Esophagus (tissue), 2 donors: ENCODE measurements around the gene PAM16. TPM values are rescaled to one million over a fixed set of nuclear protein-coding genes. Genes with fewer than 3 reads are reported as not detected.

Experiments
- H3K27ac ChIP-seq, 2 donors: one replicate each; pipeline ENCODE4 v1.5.1; 2013; ENCODE audit warnings: low read depth in 2 of 2, mild to moderate bottlenecking in 2 of 2, inconsistent platforms in 1 of 2, low read length in 1 of 2, moderate library complexity in 1 of 2
- H3K27me3 ChIP-seq, 2 donors: one replicate each; pipeline ENCODE4 v1.6.1; 2013; ENCODE audit warnings: low read length in 2 of 2, control low read depth in 1 of 2, mild to moderate bottlenecking in 1 of 2; ENCODE audit not compliant: insufficient read depth in 2 of 2, control insufficient read depth in 1 of 2
- H3K36me3 ChIP-seq, 2 donors: one replicate each; pipeline ENCODE4 v1.6.1; 2013; ENCODE audit warnings: low read length in 1 of 2; ENCODE audit not compliant: control insufficient read depth in 2 of 2, insufficient read depth in 2 of 2
- H3K4me1 ChIP-seq, 2 donors: one replicate each; pipeline ENCODE4 v1.6.1; 2013; ENCODE audit warnings: low read length in 1 of 2; ENCODE audit not compliant: control insufficient read depth in 2 of 2, insufficient read depth in 2 of 2
- H3K4me3 ChIP-seq, 2 donors: one replicate each; pipeline ENCODE4 v1.5.1; 2013; ENCODE audit warnings: low read length in 2 of 2, mild to moderate bottlenecking in 2 of 2, low read depth in 1 of 2, moderate library complexity in 1 of 2
- H3K9me3 ChIP-seq, 2 donors: one replicate each; pipeline ENCODE4 v1.6.1; 2013; ENCODE audit warnings: mild to moderate bottlenecking in 2 of 2, low read depth in 1 of 2, low read length in 1 of 2, moderate library complexity in 1 of 2; ENCODE audit not compliant: control insufficient read depth in 2 of 2, insufficient read depth in 1 of 2
- WGBS, 2 donors: extraction: QIAGEN DNeasy Blood & Tissue Kit; methylation state at CpG; one replicate each; pipeline ENCODE4 v1.1.7; 2013; 5-methylcytosine and 5-hydroxymethylcytosine counted together
- polyA plus RNA-seq, 2 donors: library from polyadenylated mRNA; stranded (reverse); fragments of 200-250 nt; gene quantifications; one replicate each; pipeline ENCODE4 v1.2.3, GENCODE V29; 2013
- donor health status: healthy with polysubstance abuse.
- donor health status: Bipolar disorder and iron deficiency.

PAM16 gene
- polyA plus RNA-seq, 2 donors: 48.2 to 86.1 TPM

GRCh38 chr16:4293181-4293716, 57.9 kb downstream of the PAM16 start:
- 55 to 67% methylated on average over 14 of the region's 14 CpGs for WGBS, 2 donors
- Histone ChIP-seq H3K27me3 (no peaks in the 10 kb centered on the region), H3K9me3 (no peaks in the 10 kb centered on the region), H3K36me3 (no peaks in the 10 kb centered on the region), H3K4me3 (no peak overlapping the region), H3K4me1 (peaks cover 2 to 14% of the 10 kb centered on the region in 2 donors), H3K27ac (no peak overlapping the region)

- Histone ChIP-seq H3K4me1 (peaks cover 2 to 13% of the 10 kb centered on the region in 2 donors), H3K36me3 (no peaks in the 10 kb centered on the region), H3K9me3 (no peaks in the 10 kb centered on the region), H3K27me3 (no peaks in the 10 kb centered on the region), H3K4me3 (no peak overlapping the region), H3K27ac (no peak overlapping the region)
- 94 to 95% methylated on average over 4 of the region's 4 CpGs for WGBS, 2 donors
Measured at GRCh38 chr16:4291699-4292098, 59.4 kb downstream of the PAM16 start.

Other genes with a start within 250 kb of the PAM16 start
- 1 to 10 TPM; 3.8 to 4.5 TPM for gene ADCY9, start 234.9 kb downstream of the PAM16 start, polyA plus RNA-seq
- under 1 TPM; 0.16 to 0.22 TPM for gene SRL, start 109.2 kb downstream of the PAM16 start, polyA plus RNA-seq
- gene TFAP4, start 78.3 kb downstream of the PAM16 start, polyA plus RNA-seq: 1 to 10 TPM; 6.2 to 7.8 TPM
- 1 to 10 TPM; 1.2 to 1.6 TPM for gene GLIS2, start 35.3 kb downstream of the PAM16 start, polyA plus RNA-seq
- 10 to 100 TPM; 25.5 to 32.7 TPM for gene VASN, start 20.5 kb upstream of the PAM16 start, polyA plus RNA-seq
- gene CORO7, start 65.3 kb upstream of the PAM16 start, polyA plus RNA-seq: 10 to 100 TPM; 11.6 to 12.8 TPM
- 10 to 100 TPM; 20.5 to 27.8 TPM for gene DNAJA3, start 74.5 kb upstream of the PAM16 start, polyA plus RNA-seq
- gene NMRAL1, start 123.3 kb upstream of the PAM16 start, polyA plus RNA-seq: 10 to 100 TPM; 39.8 to 40.7 TPM
- gene HMOX2, start 125.1 kb upstream of the PAM16 start, polyA plus RNA-seq: 10 to 100 TPM; 77.1 to 85.9 TPM
- gene CDIP1, start 187.5 kb upstream of the PAM16 start, polyA plus RNA-seq: 10 to 100 TPM; 12.0 to 12.1 TPM
- gene C16orf96, start 205.0 kb upstream of the PAM16 start, polyA plus RNA-seq: under 1 TPM; 0.04 to 0.08 TPM